IMR-90 (cell line): ENCODE measurements around the gene FH. TPM values are rescaled to one million over a fixed set of nuclear protein-coding genes. Genes with fewer than 3 reads are reported as not detected.

ENCODE experiments used
- ATAC-seq: fragments of 200-7000 bp; cut with Tn5 transposase; 2 replicates; pipeline ENCODE4 v1.9.1; 2020; ENCODE audit warnings: low read depth, mild to moderate bottlenecking, moderate library complexity
- BruUV-seq: library from RNA; stranded (reverse); fragments of 400-500 nt; replicated peaks from 2 replicates; lab custom pipeline; 2021; lab: Mats Ljungman, UMichigan
- CTCF ChIA-PET: fragments of 300-600 bp; formaldehyde crosslinking; extraction: SDS; loops from one replicate; lab custom pipeline; 2021; ENCODE audit warnings: antibody characterized with exemption; lab: Yijun Ruan, JAX
- POLR2A ChIA-PET: fragments of 300-600 bp; sonication (Branson Sonifier 250); formaldehyde crosslinking; loops from one replicate; lab custom pipeline; 2022; ENCODE audit warnings: antibody characterized with exemption; ENCODE audit not compliant: unreplicated experiment; lab: Charles Lee
- DNase-seq: peaks from one replicate; pipeline ENCODE4 v3.0.0; 2013
- H2AFZ ChIP-seq: replicated peaks from 2 replicates; pipeline ENCODE3; 2013; ENCODE audit warnings: low read length, mild to moderate bottlenecking; ENCODE audit not compliant: poor library complexity
- H2AK5ac ChIP-seq: 2 replicates; pipeline ENCODE4 v1.6.1; 2013; ENCODE audit warnings: low read depth, low read length, inconsistent platforms
- H2AK9ac ChIP-seq: replicated peaks from 2 replicates; pipeline ENCODE3; 2013; ENCODE audit warnings: mild to moderate bottlenecking, low read depth, low read length, moderate library complexity; ENCODE audit not compliant: poor library complexity
- H2BK120ac ChIP-seq: 2 replicates; pipeline ENCODE4 v1.6.1; 2013; ENCODE audit warnings: low read depth, low read length, inconsistent platforms
- H2BK15ac ChIP-seq: 3 replicates; pipeline ENCODE4 v1.6.1; 2013; ENCODE audit warnings: low read depth, low read length, inconsistent platforms
- H2BK20ac ChIP-seq: 2 replicates; pipeline ENCODE4 v1.6.1; 2013; ENCODE audit warnings: low read depth, mild to moderate bottlenecking, inconsistent platforms, low read length, moderate library complexity
- H2BK5ac ChIP-seq: 2 replicates; pipeline ENCODE4 v1.6.1; 2013; ENCODE audit warnings: mild to moderate bottlenecking, low read depth, low read length, inconsistent platforms; ENCODE audit not compliant: poor library complexity, severe bottlenecking
- H3K14ac ChIP-seq: replicated peaks from 2 replicates; pipeline ENCODE4 v1.6.1; 2013; ENCODE audit warnings: low read depth, low read length, inconsistent platforms
- H3K18ac ChIP-seq: 2 replicates; pipeline ENCODE4 v1.6.1; 2013; ENCODE audit warnings: low read depth, low read length, control low read depth
- H3K23ac ChIP-seq: 2 replicates; pipeline ENCODE4 v1.6.1; 2013; ENCODE audit warnings: low read depth, low read length, inconsistent platforms
- H3K27ac ChIP-seq: 2 replicates; pipeline ENCODE4 v1.5.1; 2013; ENCODE audit warnings: mild to moderate bottlenecking, control low read depth, low read length; ENCODE audit not compliant: insufficient read depth
- H3K27me3 ChIP-seq: 2 replicates; pipeline ENCODE4 v1.6.1; 2013; ENCODE audit warnings: low read length; ENCODE audit not compliant: control insufficient read depth, insufficient read depth
- H3K36me3 ChIP-seq: 2 replicates; pipeline ENCODE4 v1.6.1; 2013; ENCODE audit warnings: low read length, mixed read lengths; ENCODE audit not compliant: control insufficient read depth, insufficient read depth
- H3K4ac ChIP-seq: 2 replicates; pipeline ENCODE4 v1.6.1; 2013; ENCODE audit warnings: low read depth, low read length, inconsistent platforms
- H3K4me1 ChIP-seq: 2 replicates; pipeline ENCODE4 v1.6.1; 2013; ENCODE audit warnings: low read length, mixed read lengths; ENCODE audit not compliant: control insufficient read depth, insufficient read depth
- H3K4me2 ChIP-seq: 2 replicates; pipeline ENCODE4 v1.6.1; 2013; ENCODE audit warnings: low read depth, mild to moderate bottlenecking, control low read depth, low read length, moderate library complexity
- H3K4me3 ChIP-seq: 2 replicates; pipeline ENCODE4 v1.5.1; 2013; ENCODE audit warnings: low read depth, mild to moderate bottlenecking, control low read depth, low read length, moderate library complexity; ENCODE audit not compliant: insufficient read depth
- H3K56ac ChIP-seq: 2 replicates; pipeline ENCODE4 v1.6.1; 2013; ENCODE audit warnings: low read length, inconsistent platforms; ENCODE audit not compliant: insufficient read depth; ENCODE audit errors: extremely low read depth
- H3K79me1 ChIP-seq, 2 experiments: 2 replicates each; pipeline ENCODE4 v1.6.1; 2013; ENCODE audit warnings: low read length in 2 of 2, inconsistent platforms in 1 of 2, low read depth in 1 of 2
- H3K9ac ChIP-seq: 2 replicates; pipeline ENCODE4 v1.6.1; 2013; ENCODE audit warnings: low read depth, low read length, control low read depth
- H3K9me1 ChIP-seq: 2 replicates; pipeline ENCODE4 v1.6.1; 2013; ENCODE audit warnings: low read length, inconsistent platforms; ENCODE audit not compliant: insufficient read depth
- H3K9me3 ChIP-seq: 2 replicates; pipeline ENCODE4 v1.6.1; 2013; ENCODE audit warnings: low read length; ENCODE audit not compliant: control insufficient read depth, insufficient read depth
- H4K20me1 ChIP-seq: 2 replicates; pipeline ENCODE4 v1.6.1; 2013; ENCODE audit warnings: low read length, inconsistent platforms; ENCODE audit not compliant: insufficient read depth
- H4K5ac ChIP-seq: 2 replicates; pipeline ENCODE4 v1.6.1; 2013; ENCODE audit warnings: mild to moderate bottlenecking, low read depth, low read length, control low read depth
- H4K8ac ChIP-seq, 2 experiments: 2 replicates each; pipeline ENCODE4 v1.6.1; 2013; ENCODE audit warnings: low read depth in 2 of 2, low read length in 2 of 2, control low read depth in 1 of 2, inconsistent platforms in 1 of 2
- H4K91ac ChIP-seq: 2 replicates; pipeline ENCODE4 v1.6.1; 2013; ENCODE audit warnings: low read depth, low read length, inconsistent platforms; ENCODE audit not compliant: insufficient read depth
- BHLHE40 ChIP-seq: fragments of 150-350 bp; IDR thresholded peaks from 2 replicates; pipeline ENCODE4 v1.6.1; 2016; ENCODE audit warnings: mild to moderate bottlenecking, low read depth, low read length
- CEBPB ChIP-seq: IDR thresholded peaks from 2 replicates; pipeline ENCODE4 v1.6.1; 2012; ENCODE audit warnings: low read depth, low read length, improper control_type of control experiment
- CHD1 ChIP-seq: IDR thresholded peaks from 2 replicates; pipeline ENCODE4 v1.6.1; 2012; ENCODE audit warnings: low read depth, low read length, improper control_type of control experiment
- MAFK ChIP-seq: IDR thresholded peaks from 2 replicates; pipeline ENCODE4 v1.6.1; 2012; ENCODE audit warnings: low read depth, low read length, improper control_type of control experiment
- MAZ ChIP-seq: IDR thresholded peaks from 2 replicates; pipeline ENCODE4 v1.6.1; 2012; ENCODE audit warnings: low read depth, mild to moderate bottlenecking, low read length, improper control_type of control experiment, moderate library complexity, borderline replicate concordance
- MXI1 ChIP-seq: IDR thresholded peaks from 2 replicates; pipeline ENCODE4 v1.6.1; 2012; ENCODE audit warnings: low read depth, mild to moderate bottlenecking, low read length, moderate library complexity, borderline replicate concordance
- NFE2L2 ChIP-seq: fragments of 150-350 bp; IDR thresholded peaks from 2 replicates; pipeline ENCODE4 v1.6.1; 2016; ENCODE audit warnings: low read depth, mild to moderate bottlenecking, low read length
- POLR2A ChIP-seq: IDR thresholded peaks from 2 replicates; pipeline ENCODE4 v1.6.1; 2012; ENCODE audit warnings: mild to moderate bottlenecking, low read depth, low read length
- RAD21 ChIP-seq: IDR thresholded peaks from 2 replicates; pipeline ENCODE4 v1.6.1; 2012; ENCODE audit warnings: low read length, improper control_type of control experiment
- RCOR1 ChIP-seq: IDR thresholded peaks from 2 replicates; pipeline ENCODE4 v1.6.1; 2012; ENCODE audit warnings: mild to moderate bottlenecking, low read length, improper control_type of control experiment; ENCODE audit not compliant: insufficient replicate concordance
- SMC3 ChIP-seq: fragments of 150-350 bp; IDR thresholded peaks from 2 replicates; pipeline ENCODE4 v1.6.1; 2016; ENCODE audit warnings: low read depth, mild to moderate bottlenecking, antibody characterized with exemption, low read length, moderate library complexity
- WGBS, 2 experiments: methylation state at CpG; one replicate each; pipeline versions ENCODE4 v1.1.5 to v1.1.7; 2013; ENCODE audit warnings: missing lambda C conversion rate in 2 of 2; ENCODE audit not compliant: insufficient read length in 1 of 2; ENCODE audit errors: extremely low coverage in 2 of 2; 5-methylcytosine and 5-hydroxymethylcytosine counted together
- dilution Hi-C: fragments of 300-500 bp; cut with HindIII; formaldehyde crosslinking; loops from one replicate; pipeline ENCODE4 v1.14.3; 2018; ENCODE audit warnings: low sequenced_read_pairs; ENCODE audit not compliant: unreplicated experiment
- in situ Hi-C: fragments of 300-500 bp; cut with MboI; formaldehyde crosslinking; loops from 3 replicates; pipeline ENCODE4 v1.14.3; 2019; ENCODE audit warnings: low sequenced_read_pairs, inconsistent platforms, mixed read lengths
- intact Hi-C: fragments of 100-400 bp; cut with micrococcal nuclease; formaldehyde crosslinking; loops from 2 replicates; pipeline ENCODE4 v1.10.0; 2022
- polyA plus RNA-seq, 3 experiments: library from polyadenylated mRNA; depleted of rRNA; stranded (reverse); fragments of >200 nt; gene quantifications; 2 replicates each; pipeline ENCODE4 v1.2.3, GENCODE V29; 2012; ENCODE audit warnings: low replicate concordance in 1 of 3
- total RNA-seq: library from RNA; depleted of rRNA; stranded (reverse); fragments of >200 nt; gene quantifications from 2 replicates; pipeline ENCODE4 v1.2.3, GENCODE V29; 2012
- TF ChIP-seq, protein P1 (sequence below): fragments of 150-350 bp; IDR thresholded peaks from 2 replicates; pipeline ENCODE4 v1.6.1; 2016; ENCODE audit warnings: low read depth, mild to moderate bottlenecking, low read length, moderate library complexity, borderline replicate concordance
- TF ChIP-seq, protein P2 (sequence below): conservative IDR thresholded peaks from 2 replicates; pipeline ENCODE4 v1.5.1; 2012; ENCODE audit warnings: mild to moderate bottlenecking, low read depth, low read length, improper control_type of control experiment

FH gene
- total and polyA plus RNA-seq, 2 of the 4 experiments (the other 2 are of a cell fraction), result 75.5 to 78.7 TPM

DNA sequence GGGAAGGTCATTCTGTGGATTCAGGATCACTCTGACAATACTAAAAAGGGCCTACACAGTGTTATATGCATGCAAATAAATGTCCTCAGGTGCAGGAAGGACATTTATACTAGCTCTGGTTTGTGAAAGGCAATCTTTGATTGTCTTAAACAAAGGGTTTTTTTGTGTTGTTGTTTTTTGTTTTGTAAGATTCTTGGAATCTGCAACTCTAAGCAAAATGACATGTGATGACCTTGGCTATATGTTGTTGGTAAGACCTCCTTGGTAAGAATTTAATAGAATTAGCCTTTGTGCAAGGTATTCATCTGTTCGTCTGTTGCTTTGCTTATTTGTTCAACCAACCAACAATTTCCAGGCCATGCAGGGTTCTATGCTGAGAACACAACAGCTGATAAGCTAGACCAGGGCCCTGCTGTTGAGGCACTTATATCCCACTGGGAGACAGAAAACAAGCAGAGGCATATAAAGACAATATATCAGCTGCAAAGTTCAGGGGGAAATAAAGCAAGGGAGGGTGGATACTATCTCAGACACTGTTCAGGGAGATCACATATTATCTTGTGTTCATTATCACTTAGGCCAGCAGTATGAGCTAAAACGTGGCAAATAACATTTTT is 60.3 kb downstream of the FH start:
- Histone ChIP-seq H3K27me3 (no peaks in the 10 kb centered on the region), H3K56ac (no peak overlapping the region), H2AK9ac (no peak overlapping the region), H3K18ac (no peak overlapping the region), H4K91ac (no peak overlapping the region), H3K79me1 (no peaks in the 10 kb centered on the region), H3K23ac (no peak overlapping the region), H2BK5ac (no peak overlapping the region), H3K9me1 (no peaks in the 10 kb centered on the region), H3K14ac (no peak overlapping the region), H3K27ac (no peak overlapping the region), H4K5ac (no peak overlapping the region), H2AK5ac (no peak overlapping the region), H4K20me1 (no peaks in the 10 kb centered on the region), H3K4ac (no peak overlapping the region), H3K4me3 (no peak overlapping the region), H2AFZ (no peak overlapping the region), H2BK20ac (no peak overlapping the region), H3K4me2 (no peak overlapping the region), H3K9me3 (no peaks in the 10 kb centered on the region), H4K8ac (no peak overlapping the region), H3K9ac (no peak overlapping the region), H3K4me1 (no peaks in the 10 kb centered on the region), H2BK120ac (no peak overlapping the region), H2BK15ac (no peak overlapping the region), H3K36me3 (no peaks in the 10 kb centered on the region)
- dilution Hi-C loops (no loop called here), in situ Hi-C loops (no loop called here), intact Hi-C loops (no loop called here)
- BruUV-seq, result no TSS peak
- CTCF ChIA-PET, result interaction anchor here (0.9 kb wide), 1 partner anchor 16 kb away, joined by 3 read pairs; no protein-coding TSS in a partner anchor
- POLR2A ChIA-PET, result no interaction called here
- 0% methylated on average over 1 of the region's 2 CpGs; no CpG with 5 or more reads in 1 of the 2 experiments for WGBS, 2 experiments
- TF ChIP-seq CHD1 (no peak), RAD21 (no peak), POLR2A (no peak), MAFK (no peak), BHLHE40 (no peak), MXI1 (no peak), CEBPB (no peak), SMC3 (no peak), NFE2L2 (no peak), RCOR1 (no peak), MAZ (no peak)
- TF ChIP-seq, protein P1, sequence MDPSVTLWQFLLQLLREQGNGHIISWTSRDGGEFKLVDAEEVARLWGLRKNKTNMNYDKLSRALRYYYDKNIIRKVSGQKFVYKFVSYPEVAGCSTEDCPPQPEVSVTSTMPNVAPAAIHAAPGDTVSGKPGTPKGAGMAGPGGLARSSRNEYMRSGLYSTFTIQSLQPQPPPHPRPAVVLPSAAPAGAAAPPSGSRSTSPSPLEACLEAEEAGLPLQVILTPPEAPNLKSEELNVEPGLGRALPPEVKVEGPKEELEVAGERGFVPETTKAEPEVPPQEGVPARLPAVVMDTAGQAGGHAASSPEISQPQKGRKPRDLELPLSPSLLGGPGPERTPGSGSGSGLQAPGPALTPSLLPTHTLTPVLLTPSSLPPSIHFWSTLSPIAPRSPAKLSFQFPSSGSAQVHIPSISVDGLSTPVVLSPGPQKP, result no peak
- TF ChIP-seq, protein P2, sequence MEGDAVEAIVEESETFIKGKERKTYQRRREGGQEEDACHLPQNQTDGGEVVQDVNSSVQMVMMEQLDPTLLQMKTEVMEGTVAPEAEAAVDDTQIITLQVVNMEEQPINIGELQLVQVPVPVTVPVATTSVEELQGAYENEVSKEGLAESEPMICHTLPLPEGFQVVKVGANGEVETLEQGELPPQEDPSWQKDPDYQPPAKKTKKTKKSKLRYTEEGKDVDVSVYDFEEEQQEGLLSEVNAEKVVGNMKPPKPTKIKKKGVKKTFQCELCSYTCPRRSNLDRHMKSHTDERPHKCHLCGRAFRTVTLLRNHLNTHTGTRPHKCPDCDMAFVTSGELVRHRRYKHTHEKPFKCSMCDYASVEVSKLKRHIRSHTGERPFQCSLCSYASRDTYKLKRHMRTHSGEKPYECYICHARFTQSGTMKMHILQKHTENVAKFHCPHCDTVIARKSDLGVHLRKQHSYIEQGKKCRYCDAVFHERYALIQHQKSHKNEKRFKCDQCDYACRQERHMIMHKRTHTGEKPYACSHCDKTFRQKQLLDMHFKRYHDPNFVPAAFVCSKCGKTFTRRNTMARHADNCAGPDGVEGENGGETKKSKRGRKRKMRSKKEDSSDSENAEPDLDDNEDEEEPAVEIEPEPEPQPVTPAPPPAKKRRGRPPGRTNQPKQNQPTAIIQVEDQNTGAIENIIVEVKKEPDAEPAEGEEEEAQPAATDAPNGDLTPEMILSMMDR, result no peak
- no peak for ATAC-seq
- DNase-seq, result no peak
